Activated CD8-positive, alpha-beta T cell treated with anti-CD3 and anti-CD28 coated beads for 36 hours (primary cell): ENCODE measurements around the gene SBF1. TPM values are rescaled to one million over a fixed set of nuclear protein-coding genes. Genes with fewer than 3 reads are reported as not detected.

ENCODE experiments used
- ATAC-seq: fragments of 200-7000 bp; cut with Tn5 transposase; one replicate; pipeline ENCODE4 v1.10.0; 2021; ENCODE audit warnings: mild to moderate bottlenecking, moderate library complexity
- CTCF ChIA-PET: fragments of 350-600 bp; sonication (Branson Sonifier 250); formaldehyde crosslinking; loops from one replicate; lab custom pipeline; 2021; ENCODE audit warnings: antibody characterized with exemption; lab: Charles Lee
- POLR2A ChIA-PET: fragments of 350-600 bp; sonication (Branson Sonifier 250); formaldehyde crosslinking; loops from one replicate; lab custom pipeline; 2021; ENCODE audit warnings: antibody characterized with exemption; lab: Charles Lee
- DNase-seq: peaks from one replicate; pipeline ENCODE4 v3.0.0-alpha.2; 2020
- H3K27ac Mint-ChIP-seq: one replicate; pipeline ENCODE4 v1.8.0; 2021; ENCODE audit warnings: mild to moderate bottlenecking, mixed read lengths
- H3K27me3 Mint-ChIP-seq: one replicate; pipeline ENCODE4 v1.8.0; 2021; ENCODE audit warnings: mixed read lengths
- H3K36me3 Mint-ChIP-seq: one replicate; pipeline ENCODE4 v1.8.0; 2021; ENCODE audit warnings: low read depth, mixed read lengths
- H3K4me1 Mint-ChIP-seq: one replicate; pipeline ENCODE4 v1.8.0; 2021; ENCODE audit warnings: low read depth, mixed read lengths
- H3K4me3 Mint-ChIP-seq: one replicate; pipeline ENCODE4 v1.8.0; 2021; ENCODE audit warnings: mild to moderate bottlenecking, moderate library complexity, mixed read lengths
- H3K9me3 Mint-ChIP-seq: one replicate; pipeline ENCODE4 v1.8.0; 2021; ENCODE audit warnings: mixed read lengths
- CTCF ChIP-seq: fragments of 200-600 bp; IDR thresholded peaks from one replicate; pipeline ENCODE4 v1.8.0; 2022; ENCODE audit warnings: antibody characterized with exemption, mild to moderate bottlenecking
- intact Hi-C: fragments of 100-400 bp; cut with micrococcal nuclease; formaldehyde crosslinking; loops from one replicate; pipeline ENCODE4 v1.10.0; 2022
- total RNA-seq, 2 experiments: library from RNA; stranded (reverse); gene quantifications; one replicate each; pipeline ENCODE4 v1.2.3, GENCODE V29; 2021

Gene SBF1
- total RNA-seq, 2 experiments from 2014 or later, result 120 TPM

- Mint-ChIP-seq H3K27ac (no peak overlapping the region), H3K4me3 (no peak overlapping the region), H3K4me1 (peaks cover 7% of the 10 kb centered on the region), H3K36me3 (peaks cover 12% of the 10 kb centered on the region), H3K9me3 (no peaks in the 10 kb centered on the region), H3K27me3 (no peaks in the 10 kb centered on the region)
- ATAC-seq (no peak), DNase-seq (no peak)
- intact Hi-C loops, result no loop called here
- no peak for TF ChIP-seq CTCF
- ChIA-PET POLR2A (interaction anchor here (0.7 kb wide), 1 partner anchor 64 kb away, joined by 3 read pairs; no protein-coding TSS in a partner anchor), CTCF (interaction anchor here (1.6 kb wide), 1 partner anchor 59 kb away, joined by 5 read pairs; no protein-coding TSS in a partner anchor)
Measured at GRCh38 chr22:50438305-50439275, 36.2 kb downstream of the SBF1 start.

- Mint-ChIP-seq H3K36me3 (peaks cover 9% of the 10 kb centered on the region), H3K27ac (no peak overlapping the region), H3K27me3 (no peaks in the 10 kb centered on the region), H3K4me1 (no peaks in the 10 kb centered on the region), H3K9me3 (no peaks in the 10 kb centered on the region), H3K4me3 (no peak overlapping the region)
- TF ChIP-seq CTCF, result no peak
- CTCF ChIA-PET, result interaction anchor here (0.8 kb wide), 1 partner anchor 61 kb away, joined by 3 read pairs; no protein-coding TSS in a partner anchor
- ATAC-seq (no peak), DNase-seq (no peak)
- intact Hi-C loops, result no loop called here
- POLR2A ChIA-PET, result interaction anchor here (0.7 kb wide), 1 partner anchor 65 kb away, joined by 3 read pairs; no protein-coding TSS in a partner anchor
Measured at GRCh38 chr22:50437511-50438304, 37.1 kb downstream of the SBF1 start.

GRCh38 chr22:50436841-50437341, 37.9 kb downstream of the SBF1 start:
- no peak for DNase-seq
- Mint-ChIP-seq H3K27me3 (no peaks in the 10 kb centered on the region), H3K9me3 (no peaks in the 10 kb centered on the region), H3K4me1 (no peaks in the 10 kb centered on the region), H3K27ac (no peak overlapping the region), H3K36me3 (peaks cover 9% of the 10 kb centered on the region), H3K4me3 (no peak overlapping the region)
- ATAC-seq, result no peak
- POLR2A ChIA-PET, result no interaction called here
- CTCF ChIA-PET, result no interaction called here
- no peak for TF ChIP-seq CTCF
- intact Hi-C loops, result no loop called here

- Mint-ChIP-seq H3K4me1 (no peaks in the 10 kb centered on the region), H3K36me3 (peaks cover 15% of the 10 kb centered on the region), H3K27ac (no peak overlapping the region), H3K9me3 (no peaks in the 10 kb centered on the region), H3K27me3 (no peaks in the 10 kb centered on the region), H3K4me3 (no peak overlapping the region)
- ChIA-PET CTCF (no interaction called here), POLR2A (interaction anchor here (0.8 kb wide), 1 partner anchor 29 kb away, joined by 3 read pairs; no protein-coding TSS in a partner anchor)
- intact Hi-C loops, result no loop called here
- no peak for ATAC-seq
- no peak for DNase-seq
- no peak for TF ChIP-seq CTCF
Measured at GRCh38 chr22:50436015-50436830, 38.6 kb downstream of the SBF1 start.
